Breast epithelium (tissue), 3 donors: Measurements from ENCODE around the gene RNF212B.

ENCODE experiments used
- CTCF ChIP-seq, 3 donors: fragments of 450-650 bp; IDR thresholded peaks; one replicate each; pipeline ENCODE4 v1.5.1; 2016 to 2017; ENCODE audit warnings: antibody characterized with exemption in 3 of 3, mild to moderate bottlenecking in 3 of 3, moderate library complexity in 3 of 3
- POLR2A ChIP-seq: fragments of 450-650 bp; IDR thresholded peaks from one replicate; pipeline ENCODE4 v1.6.1; 2016; ENCODE audit warnings: antibody characterized with exemption, mild to moderate bottlenecking, moderate library complexity
- POLR2AphosphoS5 ChIP-seq, 3 donors: sonication (generic); formaldehyde crosslinking; IDR thresholded peaks; one replicate each; pipeline ENCODE4 v1.6.1; 2017; ENCODE audit warnings: antibody characterized with exemption in 3 of 3

GRCh38 chr14:23219075-23219474 is 18.7 kb upstream of the RNF212B start:
- TF ChIP-seq CTCF (IDR thresholded peaks at IDR 0.05), result no peak
- TF ChIP-seq POLR2A, result no peak
- no peak for TF ChIP-seq POLR2AphosphoS5 (IDR thresholded peaks at IDR 0.05)
